ENCODE data around the gene MMADHC. TPM values are rescaled to one million over a fixed set of nuclear protein-coding genes. Genes with fewer than 3 reads are reported as not detected.

MMADHC gene
- total RNA-seq, 4 donors from 2014 or later: 7.8 to 91.6 (median 44.5) TPM

GRCh38 chr2:149577269-149577668, 10.3 kb downstream of the MMADHC start:
- intact Hi-C loops (cut with DNase I; ENCODE audit: low total_unique reads) (no loop called here), in situ Hi-C loops (cut with MboI; ENCODE audit: low pct_ligation_motif_present in 1 of 4, low pct_unique_long_range_greater_than_20kb in 1 of 4, low sequenced_read_pairs in 3 of 4) (loop anchor here in 3 of 4 donors (25.0 kb wide), 4 partner anchors 910 to 1860 kb away; partner anchors contain the start of gene RND3 (in 1 of the 3))
- Histone ChIP-seq H3K27me3 (no peaks in the 10 kb centered on the region), H3K36me3 (peaks cover 0 to 57% (median 24%) of the 10 kb centered on the region in 4 donors), H3K4me3 (no peak overlapping the region), H3K9me3 (no peaks in the 10 kb centered on the region), H3K27ac (no peak overlapping the region), H3K4me1 (peaks cover 7 to 26% (median 20%) of the 10 kb centered on the region in 4 donors)
- no peak for DNase-seq
- TF ChIP-seq CTCF (IDR thresholded peaks at IDR 0.05) (no peak), EP300 (IDR thresholded peaks at IDR 0.05; ENCODE audit: low read depth) (no peak)
- whole genome bisulfite sequencing, 2 donors (ENCODE audit: low coverage in 1 of 2): 70 to 93% methylated on average over 2 of the region's 2 CpGs

- 78 to 90% methylated on average over 2 of the region's 2 CpGs for WGBS, 2 donors (ENCODE audit: low coverage in 1 of 2)
- DNase-seq: no peak
- Histone ChIP-seq H3K27me3 (no peaks in the 10 kb centered on the region), H3K4me3 (no peak overlapping the region), H3K4me1 (peaks cover 7 to 32% (median 20%) of the 10 kb centered on the region in 4 donors), H3K9me3 (no peaks in the 10 kb centered on the region), H3K27ac (no peak overlapping the region), H3K36me3 (peaks cover 0 to 53% (median 21%) of the 10 kb centered on the region in 4 donors)
- intact Hi-C loops (cut with DNase I; ENCODE audit: low total_unique reads): no loop called here
- in situ Hi-C loops (cut with MboI; ENCODE audit: low pct_ligation_motif_present in 1 of 4, low pct_unique_long_range_greater_than_20kb in 1 of 4, low sequenced_read_pairs in 3 of 4): loop anchor here in 3 of 4 donors (25.0 kb wide), 4 partner anchors 912 to 1862 kb away; partner anchors contain the start of gene RND3 (in 1 of the 3)
- TF ChIP-seq CTCF (IDR thresholded peaks at IDR 0.05) (no peak), EP300 (IDR thresholded peaks at IDR 0.05; ENCODE audit: low read depth) (no peak), POLR2A (IDR thresholded peaks at IDR 0.05) (no peak), POLR2AphosphoS5 (IDR thresholded peaks at IDR 0.05) (no peak)
Measured at GRCh38 chr2:149575752-149576151, 11.8 kb downstream of the MMADHC start.

- no peaks in the 10 kb centered on the region for H3K27me3 ChIP-seq
- H3K27ac ChIP-seq: no peak overlapping the region
- peaks cover 0 to 53% (median 22%) of the 10 kb centered on the region in 4 donors for H3K36me3 ChIP-seq
- no peak overlapping the region for H3K4me3 ChIP-seq
- no peak for DNase-seq
- TF ChIP-seq POLR2AphosphoS5 (IDR thresholded peaks at IDR 0.05) (no peak), EP300 (IDR thresholded peaks at IDR 0.05; ENCODE audit: low read depth) (no peak), CTCF (IDR thresholded peaks at IDR 0.05) (no peak), POLR2A (IDR thresholded peaks at IDR 0.05) (no peak)
- H3K4me1 ChIP-seq: peaks cover 7 to 32% (median 20%) of the 10 kb centered on the region in 4 donors
- H3K9me3 ChIP-seq: no peaks in the 10 kb centered on the region
- in situ Hi-C loops (cut with MboI; ENCODE audit: low pct_ligation_motif_present in 1 of 4, low pct_unique_long_range_greater_than_20kb in 1 of 4, low sequenced_read_pairs in 3 of 4) (loop anchor here in 3 of 4 donors (25.0 kb wide), 4 partner anchors 912 to 1862 kb away; partner anchors contain the start of gene RND3 (in 1 of the 3)), intact Hi-C loops (cut with DNase I; ENCODE audit: low total_unique reads) (no loop called here)
Measured at GRCh38 chr2:149575277-149575676, 12.3 kb downstream of the MMADHC start.

GRCh38 chr2:149573760-149574159, 13.8 kb downstream of the MMADHC start:
- Histone ChIP-seq H3K27me3 (no peaks in the 10 kb centered on the region), H3K27ac (peak overlapping the region in 3 of 4 donors; percentile 73 to 81 (median 75)), H3K9me3 (no peaks in the 10 kb centered on the region), H3K36me3 (peaks cover 0 to 57% (median 25%) of the 10 kb centered on the region in 4 donors), H3K4me3 (no peak overlapping the region), H3K4me1 (peaks cover 7 to 32% (median 18%) of the 10 kb centered on the region in 4 donors)
- 29 to 43% methylated on average over 2 of the region's 2 CpGs for WGBS, 2 donors (ENCODE audit: low coverage in 1 of 2)
- in situ Hi-C loops (cut with MboI; ENCODE audit: low pct_ligation_motif_present in 1 of 4, low pct_unique_long_range_greater_than_20kb in 1 of 4, low sequenced_read_pairs in 3 of 4) (loop anchor here in 1 of 4 donors (25.0 kb wide), 1 partner anchor 261 kb away; no protein-coding TSS in a partner anchor), intact Hi-C loops (cut with DNase I; ENCODE audit: low total_unique reads) (no loop called here)
- DNase-seq: no peak
- no peak for TF ChIP-seq POLR2A (IDR thresholded peaks at IDR 0.05)
- TF ChIP-seq CTCF (IDR thresholded peaks at IDR 0.05): peak; percentile 19 to 44 (median 32)

All from transverse colon (tissue), 4 donors.